HepG2 (cell line): ENCODE results near the gene MTCL1. TPM values are rescaled to one million over a fixed set of nuclear protein-coding genes. Genes with fewer than 3 reads are reported as not detected.

Experiments used
- ATAC-seq: fragments of 200-7000 bp; cut with Tn5 transposase; 3 replicates; pipeline ENCODE4 v1.9.1; 2020; ENCODE audit warnings: mild to moderate bottlenecking, moderate library complexity
- BruUV-seq: library from RNA; stranded (reverse); fragments of 400-500 nt; replicated peaks from 2 replicates; lab custom pipeline; 2021; lab: Mats Ljungman, UMichigan
- CTCF ChIA-PET: fragments of 300-600 bp; formaldehyde crosslinking; extraction: SDS; loops from one replicate; lab custom pipeline; 2021; ENCODE audit warnings: low total read pairs, inconsistent platforms, low intra/inter-chr PET ratio; lab: Yijun Ruan, JAX
- POLR2A ChIA-PET: fragments of 350-600 bp; sonication (Branson Sonifier 250); formaldehyde crosslinking; loops from one replicate; lab custom pipeline; 2020; ENCODE audit warnings: antibody characterized with exemption, inconsistent platforms; lab: Yijun Ruan, JAX
- DNase-seq: peaks from one replicate; pipeline ENCODE4 v3.0.0-alpha.2; 2015; ENCODE audit warnings: low spot score
- FAIRE-seq: peaks from 3 replicates; lab custom pipeline; 2011; peaks lifted over from hg19 to GRCh38; lab: Jason Lieb, UNC
- H2AFZ ChIP-seq: one replicate; pipeline ENCODE4 v1.6.1; 2011; ENCODE audit warnings: low read length, inconsistent platforms
- H3K27ac ChIP-seq: fragments of 300-600 bp; 3 replicates; pipeline ENCODE4 v1.8.0; 2011; ENCODE audit warnings: mixed run types, mild to moderate bottlenecking, mixed read lengths, low read length, inconsistent platforms; ENCODE audit not compliant: insufficient read depth; ENCODE audit errors: extremely low read length
- H3K27me3 ChIP-seq, 2 experiments: fragments of 200-600 bp in 1 of 2; 2 replicates in 1 of 2; 3 replicates in 1 of 2; pipeline versions ENCODE4 v1.6.0 to v1.8.0; 2011; ENCODE audit warnings: low read length in 2 of 2, mild to moderate bottlenecking in 2 of 2, moderate library complexity in 2 of 2, inconsistent platforms in 1 of 2; ENCODE audit not compliant: insufficient read depth in 2 of 2, control insufficient read depth in 1 of 2
- H3K36me3 ChIP-seq, 2 experiments: fragments of 200-600 bp in 1 of 2; replicated peaks in 1 of 2; 2 replicates in 1 of 2; 3 replicates in 1 of 2; pipeline versions ENCODE4 v1.5.1 to v1.8.0; 2011; ENCODE audit warnings: low read length in 2 of 2, inconsistent platforms in 1 of 2; ENCODE audit not compliant: insufficient read depth in 2 of 2, control insufficient read depth in 1 of 2
- H3K4me1 ChIP-seq: 2 replicates; pipeline ENCODE4 v1.5.1; 2012; ENCODE audit warnings: low read length, inconsistent platforms; ENCODE audit not compliant: insufficient read depth
- H3K4me2 ChIP-seq: 2 replicates; pipeline ENCODE4 v1.6.0; 2011; ENCODE audit warnings: low read depth, low read length, inconsistent platforms
- H3K4me3 ChIP-seq, 3 experiments: fragments of 200-600 bp in 1 of 3; sonication (generic), shearing (Covaris generic) in 1 of 3; replicated peaks in 1 of 3; 2 replicates each; pipeline ENCODE4 v1.5.1; 2011 to 2016; ENCODE audit warnings: low read length in 3 of 3, inconsistent platforms in 2 of 3, low read depth in 2 of 3, mild to moderate bottlenecking in 2 of 3, control low read depth in 1 of 3, mixed read lengths in 1 of 3; ENCODE audit not compliant: insufficient read depth in 1 of 3
- H3K79me2 ChIP-seq: one replicate; pipeline ENCODE4 v1.6.1; 2011; ENCODE audit warnings: low read length, inconsistent platforms; ENCODE audit not compliant: insufficient read depth
- H3K9ac ChIP-seq: 2 replicates; pipeline ENCODE4 v1.6.0; 2011; ENCODE audit warnings: mild to moderate bottlenecking, low read depth, low read length, inconsistent platforms; ENCODE audit not compliant: insufficient read depth
- H3K9me3 ChIP-seq: 2 replicates; pipeline ENCODE4 v1.5.1; 2012; ENCODE audit warnings: mild to moderate bottlenecking, low read length
- H4K20me1 ChIP-seq: 2 replicates; pipeline ENCODE4 v1.6.0; 2011; ENCODE audit warnings: inconsistent platforms, mild to moderate bottlenecking, low read length, moderate library complexity; ENCODE audit not compliant: insufficient read depth
- ATF5 ChIP-seq: sonication (generic); formaldehyde crosslinking; IDR thresholded peaks from 2 replicates; pipeline ENCODE4 v1.4.0; 2020; ENCODE audit warnings: mild to moderate bottlenecking, low read depth, missing genetic modification reagents
- CBX5 ChIP-seq: sonication (generic); formaldehyde crosslinking; IDR thresholded peaks from 2 replicates; pipeline ENCODE4 v1.4.0; 2020; ENCODE audit warnings: missing genetic modification reagents, borderline replicate concordance
- HHEX ChIP-seq: IDR thresholded peaks from 2 replicates; pipeline ENCODE4 v1.6.1; 2016; ENCODE audit warnings: control low read depth
- KAT8 ChIP-seq: IDR thresholded peaks from 2 replicates; pipeline ENCODE4 v1.6.1; 2016; ENCODE audit warnings: missing genetic modification reagents, missing compliant biosample characterization
- MAZ ChIP-seq, 2 experiments: sonication (generic) in 1 of 2; formaldehyde crosslinking in 1 of 2; IDR thresholded peaks; 2 replicates each; pipeline versions ENCODE4 v1.5.0 to v1.6.1; 2012 to 2020; ENCODE audit warnings: low read depth in 2 of 2, mild to moderate bottlenecking in 2 of 2, borderline replicate concordance in 1 of 2, improper control_type of control experiment in 1 of 2, low read length in 1 of 2, missing genetic modification reagents in 1 of 2, moderate library complexity in 1 of 2
- MBD4 ChIP-seq: IDR thresholded peaks from 2 replicates; pipeline ENCODE4 v1.6.1; 2012; ENCODE audit warnings: low read length, inconsistent platforms, borderline replicate concordance
- NCOA5 ChIP-seq: sonication (generic); formaldehyde crosslinking; IDR thresholded peaks from 2 replicates; pipeline ENCODE4 v1.4.0; 2020; ENCODE audit warnings: missing genetic modification reagents
- POLR2G ChIP-seq: fragments of 200-400 bp; formaldehyde crosslinking; IDR thresholded peaks from 2 replicates; pipeline ENCODE4 v1.6.1; 2018; ENCODE audit warnings: mild to moderate bottlenecking, low read depth, low read length, moderate library complexity
- SOX5 ChIP-seq: IDR thresholded peaks from 2 replicates; pipeline ENCODE4 v1.6.1; 2016; ENCODE audit warnings: borderline replicate concordance
- SP2 ChIP-seq: sonication (generic); formaldehyde crosslinking; IDR thresholded peaks from 2 replicates; pipeline ENCODE4 v1.5.1; 2020; ENCODE audit warnings: mild to moderate bottlenecking, missing genetic modification reagents
- THAP7 ChIP-seq: sonication (generic); formaldehyde crosslinking; IDR thresholded peaks from 2 replicates; pipeline ENCODE4 v1.8.1; 2023; ENCODE audit warnings: mild to moderate bottlenecking, missing genetic modification reagents
- ZBTB3 ChIP-seq: sonication (generic); formaldehyde crosslinking; IDR thresholded peaks from 2 replicates; pipeline ENCODE4 v1.4.0; 2020; ENCODE audit warnings: low read depth, mild to moderate bottlenecking, moderate library complexity, missing genetic modification reagents, borderline replicate concordance
- ZBTB42 ChIP-seq: sonication (generic); formaldehyde crosslinking; IDR thresholded peaks from 2 replicates; pipeline ENCODE4 v1.5.0; 2020; ENCODE audit warnings: mild to moderate bottlenecking, missing genetic modification reagents
- ZMYM4 ChIP-seq: sonication (generic); formaldehyde crosslinking; IDR thresholded peaks from 2 replicates; pipeline ENCODE4 v1.8.1; 2023; ENCODE audit warnings: mild to moderate bottlenecking, missing genetic modification reagents
- ZNF317 ChIP-seq: sonication (generic); formaldehyde crosslinking; IDR thresholded peaks from 2 replicates; pipeline ENCODE4 v1.5.0; 2020; ENCODE audit warnings: mild to moderate bottlenecking, missing genetic modification reagents
- ZNF563 ChIP-seq: sonication (generic); formaldehyde crosslinking; IDR thresholded peaks from 2 replicates; pipeline ENCODE4 v1.8.0; 2022; ENCODE audit warnings: mild to moderate bottlenecking, moderate library complexity, missing genetic modification reagents
- ZNF577 ChIP-seq: sonication (generic); formaldehyde crosslinking; IDR thresholded peaks from 2 replicates; pipeline ENCODE4 v1.4.0; 2020; ENCODE audit warnings: mild to moderate bottlenecking, low read depth, missing genetic modification reagents, borderline replicate concordance
- ZNF713 ChIP-seq: sonication (generic); formaldehyde crosslinking; IDR thresholded peaks from 2 replicates; pipeline ENCODE4 v1.4.0; 2020; ENCODE audit warnings: mild to moderate bottlenecking, missing genetic modification reagents
- ZNF720 ChIP-seq: sonication (generic); formaldehyde crosslinking; IDR thresholded peaks from 2 replicates; pipeline ENCODE4 v1.4.0; 2020; ENCODE audit warnings: missing genetic modification reagents
- ZNF792 ChIP-seq: IDR thresholded peaks from 2 replicates; pipeline ENCODE4 v1.6.1; 2016
- WGBS: methylation state at CpG from one replicate; pipeline ENCODE4 v1.1.6; 2017; ENCODE audit warnings: low lambda C conversion rate; 5-methylcytosine and 5-hydroxymethylcytosine counted together
- in situ Hi-C: cut with HindIII; loops from 2 replicates; pipeline ENCODE4 v1.10.0; 2017; ENCODE audit warnings: low pct_unique_long_range_greater_than_20kb; ENCODE audit not compliant: extremely low pct_ligation_motif_present
- intact Hi-C: fragments of 100-400 bp; cut with micrococcal nuclease; formaldehyde crosslinking; loops from one replicate; pipeline ENCODE4 v1.10.0; 2022; ENCODE audit not compliant: unreplicated experiment
- polyA plus RNA-seq, 8 experiments: library from polyadenylated mRNA; depleted of rRNA in 3 of 8; stranded (reverse) in 7 of 8; unstranded in 1 of 8; fragments of >200 nt; fragmentation: Illumina TruSeq in 4 of 8; extraction: Trizol in 4 of 8; gene quantifications; 2 replicates each; pipeline versions ENCODE4 v1.2.1 to v1.2.3, GENCODE V29; 2011 to 2016; ENCODE audit warnings: low read depth in 4 of 8, missing spikeins in 1 of 8, mixed read lengths in 1 of 8; ENCODE audit not compliant: insufficient read depth in 1 of 8
- total RNA-seq, 5 experiments: library from RNA; depleted of rRNA; stranded (reverse); fragments of >200 nt; fragmentation: Illumina TruSeq; extraction: Trizol; gene quantifications; 2 replicates each; pipeline ENCODE4 v1.2.3, GENCODE V29; 2016; ENCODE audit warnings: low read depth in 1 of 5

MTCL1 gene
- total and polyA plus RNA-seq, 2 of the 13 experiments (the other 11 are each of a cell fraction or from before 2014, with no cell fraction given), result 3.1 to 3.2 TPM

- no peaks in the 10 kb centered on the region for H3K36me3 ChIP-seq
- TF ChIP-seq ATF5, result no peak
- TF ChIP-seq SP2 (CRISPR knock-in tag), result no peak
- TF ChIP-seq SOX5 (CRISPR knock-in tag), result no peak
- TF ChIP-seq POLR2G, result no peak
- TF ChIP-seq THAP7 (CRISPR knock-in tag), result no peak
- no peak for TF ChIP-seq ZNF792 (CRISPR knock-in tag)
- no peak for TF ChIP-seq ZNF713 (CRISPR knock-in tag)
- no peak for TF ChIP-seq ZNF577 (CRISPR knock-in tag)
- TF ChIP-seq MBD4, result no peak
- no peak for TF ChIP-seq ZNF317 (CRISPR knock-in tag)
- no peak for TF ChIP-seq ZBTB42 (CRISPR knock-in tag)
- TF ChIP-seq HHEX, result no peak
- no peak for TF ChIP-seq CBX5 (CRISPR knock-in tag)
- no peak for TF ChIP-seq MAZ (IDR thresholded peaks at IDR 0.05; ENCODE audit: borderline replicate concordance, low read depth, low read length)
- TF ChIP-seq MAZ (CRISPR knock-in tag; IDR thresholded peaks at IDR 0.05; ENCODE audit: low read depth), result no peak
- no peak for TF ChIP-seq NCOA5 (CRISPR knock-in tag)
- TF ChIP-seq ZBTB3 (CRISPR knock-in tag), result no peak
- TF ChIP-seq ZNF563 (CRISPR knock-in tag), result no peak
- no peak for TF ChIP-seq KAT8
- no peak for TF ChIP-seq ZMYM4 (CRISPR knock-in tag)
- TF ChIP-seq ZNF720 (CRISPR knock-in tag), result no peak
- POLR2A ChIA-PET, result no interaction called here
- peaks cover 0 to 1% of the 10 kb centered on the region in 2 experiments; a peak in 2 of 5 replicates for H3K27me3 ChIP-seq
- H4K20me1 ChIP-seq, result no peaks in the 10 kb centered on the region
- H3K9ac ChIP-seq, result no peak overlapping the region
- H3K9me3 ChIP-seq, result no peaks in the 10 kb centered on the region
- WGBS, result 74% methylated on average over 3 of the region's 4 CpGs
- no TSS peak for BruUV-seq
- ATAC-seq (no peak), DNase-seq (no peak), FAIRE-seq (no peak)
- CTCF ChIA-PET, result no interaction called here
- H3K79me2 ChIP-seq, result no peaks in the 10 kb centered on the region
- in situ Hi-C loops (no loop called here), intact Hi-C loops (no loop called here)
- H3K4me2 ChIP-seq, result no peak overlapping the region
- no peaks in the 10 kb centered on the region for H3K4me1 ChIP-seq
- no peak overlapping the region for H2AFZ ChIP-seq
- H3K27ac ChIP-seq, result no peak overlapping the region
- no peak overlapping the region for H3K4me3 ChIP-seq
These were observed 160.6 kb downstream of the MTCL1 start for GRCh38 chr18:8865934-8866333.
